ENCODE results near the gene MTIF2.
"Not testable (repeated sequence)": the region's sequence is repeated elsewhere in the genome, so short reads cannot be mapped to it uniquely, and the experiment has no call there.

Gene MTIF2

DNA sequence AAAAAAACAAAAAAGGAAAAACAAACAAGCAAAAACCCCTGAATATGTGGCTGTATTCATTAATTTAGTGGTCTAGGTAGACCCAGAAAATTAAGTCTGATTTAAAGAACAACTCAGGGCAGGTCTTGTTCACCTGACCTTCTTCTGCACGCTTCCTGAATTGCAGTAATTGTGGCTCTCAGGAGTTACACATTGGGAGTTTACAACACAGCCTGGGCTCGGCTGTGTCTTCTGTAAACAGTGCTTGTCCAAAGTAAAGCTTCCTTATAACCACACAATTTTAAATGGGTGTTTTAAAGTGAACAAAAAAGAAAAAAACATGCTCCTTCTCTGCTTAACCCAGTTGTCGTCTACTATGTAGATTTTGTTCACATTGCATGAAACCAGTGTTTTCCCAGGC is 8.3 kb upstream of the MTIF2 start:
- H3K36me3 ChIP-seq (ENCODE audit: insufficient read depth, low read length), result peaks cover 5% of the 10 kb centered on the region
- no peak overlapping the region for H2AFZ ChIP-seq (ENCODE audit: low read depth, low read length)
- H3K4me3 ChIP-seq (ENCODE audit: low read length), result no peak overlapping the region
- H3K4me1 ChIP-seq (ENCODE audit: insufficient read depth, low read length), result peaks cover 9% of the 10 kb centered on the region
- H3K9me3 ChIP-seq (ENCODE audit: low read length), result peaks cover under 1% of the 10 kb centered on the region
- H3K27me3 ChIP-seq (ENCODE audit: insufficient read depth, low read length), result no peaks in the 10 kb centered on the region

- H3K27me3 ChIP-seq (ENCODE audit: insufficient read depth, low read length); H3K4me1 ChIP-seq (ENCODE audit: insufficient read depth, low read length); H2AFZ ChIP-seq (ENCODE audit: low read depth, low read length); H3K36me3 ChIP-seq (ENCODE audit: insufficient read depth, low read length); H3K4me3 ChIP-seq (ENCODE audit: low read length); H3K9me3 ChIP-seq (ENCODE audit: low read length): not testable (repeated sequence)
Measured at GRCh38 chr2:55274346-55274745, 5.3 kb upstream of the MTIF2 start.

DNA sequence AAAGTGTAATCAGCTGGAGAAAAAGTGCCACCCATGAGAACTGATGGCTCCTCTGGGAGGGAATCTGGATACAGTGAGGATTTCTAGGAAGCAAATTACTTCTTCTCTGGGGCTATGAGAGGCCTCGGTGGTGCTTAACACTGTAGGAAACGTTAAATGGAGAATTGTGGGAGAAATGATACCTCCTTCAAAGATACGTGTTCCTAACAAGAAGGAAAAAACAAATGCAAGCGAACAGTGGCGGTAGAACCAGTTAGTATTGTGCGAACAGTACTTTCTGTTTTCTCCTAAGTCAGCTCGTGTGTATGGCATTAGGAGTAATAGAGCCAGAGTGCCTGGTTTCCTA is 587 bp upstream of the MTIF2 start:
- H2AFZ ChIP-seq (ENCODE audit: low read depth, low read length), result peak overlapping the region; percentile 99
- peaks cover 12% of the 10 kb centered on the region for H3K36me3 ChIP-seq (ENCODE audit: insufficient read depth, low read length)
- H3K4me3 ChIP-seq (ENCODE audit: low read length), result peak overlapping the region; percentile 57
- peaks cover 10% of the 10 kb centered on the region for H3K4me1 ChIP-seq (ENCODE audit: insufficient read depth, low read length)
- H3K27me3 ChIP-seq (ENCODE audit: insufficient read depth, low read length), result no peaks in the 10 kb centered on the region
- no peaks in the 10 kb centered on the region for H3K9me3 ChIP-seq (ENCODE audit: low read length)

- Histone ChIP-seq H3K4me3 (ENCODE audit: low read length) (peak overlapping the region; percentile 57), H3K36me3 (ENCODE audit: insufficient read depth, low read length) (peaks cover 23% of the 10 kb centered on the region), H3K4me1 (ENCODE audit: insufficient read depth, low read length) (peaks cover 10% of the 10 kb centered on the region), H2AFZ (ENCODE audit: low read depth, low read length) (peak overlapping the region; percentile 99), H3K9me3 (ENCODE audit: low read length) (no peaks in the 10 kb centered on the region), H3K27me3 (ENCODE audit: insufficient read depth, low read length) (no peaks in the 10 kb centered on the region)
Measured at GRCh38 chr2:55268288-55268906, 634 bp downstream of the MTIF2 start.

GRCh38 chr2:55259586-55259985 is 9.4 kb downstream of the MTIF2 start:
- H3K27me3 ChIP-seq (ENCODE audit: insufficient read depth, low read length); H2AFZ ChIP-seq (ENCODE audit: low read depth, low read length); H3K9me3 ChIP-seq (ENCODE audit: low read length); H3K4me1 ChIP-seq (ENCODE audit: insufficient read depth, low read length); H3K4me3 ChIP-seq (ENCODE audit: low read length): not testable (repeated sequence)
- H3K36me3 ChIP-seq (ENCODE audit: insufficient read depth, low read length), result peaks cover 44% of the 10 kb centered on the region

DNA sequence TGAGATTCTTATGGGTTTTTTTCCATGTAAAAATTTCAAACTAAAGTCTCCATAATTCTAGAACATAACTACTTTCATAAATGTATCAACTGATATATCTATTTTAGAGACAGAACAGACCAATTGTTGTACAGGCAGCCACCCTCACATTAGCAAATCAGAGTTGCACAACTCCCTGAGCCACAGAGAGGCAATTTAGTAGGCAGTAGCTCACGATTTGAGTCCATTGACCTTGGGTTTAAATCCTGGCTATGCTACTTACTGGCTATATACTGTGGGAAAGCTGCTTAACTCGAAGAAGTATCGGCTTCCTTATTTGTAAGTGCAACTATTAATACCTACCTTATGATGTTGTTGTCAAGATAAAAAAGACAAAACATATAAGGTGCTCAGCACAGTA is 16.2 kb downstream of the MTIF2 start:
- H3K36me3 ChIP-seq (ENCODE audit: insufficient read depth, low read length), result peaks cover 50% of the 10 kb centered on the region

GRCh38 chr2:55247025-55247424 is 22.0 kb downstream of the MTIF2 start:
- Histone ChIP-seq H2AFZ (ENCODE audit: low read depth, low read length) (no peak overlapping the region), H3K9me3 (ENCODE audit: low read length) (no peaks in the 10 kb centered on the region), H3K4me1 (ENCODE audit: insufficient read depth, low read length) (no peaks in the 10 kb centered on the region), H3K27me3 (ENCODE audit: insufficient read depth, low read length) (no peaks in the 10 kb centered on the region), H3K36me3 (ENCODE audit: insufficient read depth, low read length) (peaks cover 52% of the 10 kb centered on the region), H3K4me3 (ENCODE audit: low read length) (no peak overlapping the region)

More for the DNA sequence above, 16.2 kb downstream of the MTIF2 start:
- H3K4me1 ChIP-seq (ENCODE audit: insufficient read depth, low read length), result no peaks in the 10 kb centered on the region
- no peak overlapping the region for H2AFZ ChIP-seq (ENCODE audit: low read depth, low read length)
- no peaks in the 10 kb centered on the region for H3K27me3 ChIP-seq (ENCODE audit: insufficient read depth, low read length)
- no peaks in the 10 kb centered on the region for H3K9me3 ChIP-seq (ENCODE audit: low read length)
- no peak overlapping the region for H3K4me3 ChIP-seq (ENCODE audit: low read length)

DNA sequence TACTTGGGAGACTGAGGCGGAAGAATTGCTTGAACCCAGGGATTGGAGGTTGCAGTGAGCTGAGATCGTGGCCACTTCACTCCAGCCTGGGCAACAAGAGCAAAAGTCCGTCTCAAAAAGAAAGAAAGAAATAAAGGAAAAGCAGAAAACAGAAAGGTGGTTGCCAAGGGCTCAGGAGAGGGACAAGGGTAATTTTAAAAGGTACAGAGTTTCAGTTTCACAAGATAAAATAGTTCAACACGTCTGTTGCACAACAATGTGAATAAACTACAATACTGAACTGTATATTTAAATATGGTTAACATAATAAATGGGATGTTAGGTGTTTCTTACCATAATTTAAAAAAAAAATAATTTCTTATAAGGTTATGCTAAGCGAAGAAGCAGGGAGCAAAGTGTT is 23.6 kb downstream of the MTIF2 start:
- H2AFZ ChIP-seq (ENCODE audit: low read depth, low read length), result no peak overlapping the region
- no peak overlapping the region for H3K4me3 ChIP-seq (ENCODE audit: low read length)
- H3K4me1 ChIP-seq (ENCODE audit: insufficient read depth, low read length), result no peaks in the 10 kb centered on the region
- H3K27me3 ChIP-seq (ENCODE audit: insufficient read depth, low read length), result no peaks in the 10 kb centered on the region
- H3K36me3 ChIP-seq (ENCODE audit: insufficient read depth, low read length), result peaks cover 48% of the 10 kb centered on the region
- H3K9me3 ChIP-seq (ENCODE audit: low read length), result no peaks in the 10 kb centered on the region

- no peaks in the 10 kb centered on the region for H3K4me1 ChIP-seq (ENCODE audit: insufficient read depth, low read length)
- no peaks in the 10 kb centered on the region for H3K27me3 ChIP-seq (ENCODE audit: insufficient read depth, low read length)
- H3K4me3 ChIP-seq (ENCODE audit: low read length), result no peak overlapping the region
- H3K9me3 ChIP-seq (ENCODE audit: low read length), result no peaks in the 10 kb centered on the region
- no peak overlapping the region for H2AFZ ChIP-seq (ENCODE audit: low read depth, low read length)
- H3K36me3 ChIP-seq (ENCODE audit: insufficient read depth, low read length), result peaks cover 50% of the 10 kb centered on the region
Measured at GRCh38 chr2:55242617-55243016, 26.4 kb downstream of the MTIF2 start.

DNA sequence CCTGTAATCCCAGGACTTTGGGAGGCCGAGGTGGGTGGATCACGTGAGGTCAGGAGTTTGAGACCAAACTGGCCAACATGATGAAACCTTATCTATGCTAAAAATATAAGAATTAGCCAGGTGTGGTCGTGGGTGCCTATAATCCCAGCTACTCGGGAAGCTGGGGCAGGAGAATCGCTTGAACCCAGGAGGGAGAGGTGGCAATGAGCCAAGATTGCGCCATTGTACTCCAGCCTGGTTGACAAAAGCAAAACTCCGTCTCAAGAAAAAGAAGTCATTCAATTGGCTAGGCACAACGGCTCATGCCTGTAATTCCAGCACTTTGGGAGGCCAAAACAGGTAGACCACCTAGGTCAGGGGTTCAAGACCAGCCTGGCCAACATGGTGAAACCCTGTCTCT is 27.4 kb downstream of the MTIF2 start:
- H3K36me3 ChIP-seq (ENCODE audit: insufficient read depth, low read length), result peaks cover 56% of the 10 kb centered on the region
- not testable (repeated sequence) for H3K27me3 ChIP-seq (ENCODE audit: insufficient read depth, low read length); H2AFZ ChIP-seq (ENCODE audit: low read depth, low read length); H3K4me1 ChIP-seq (ENCODE audit: insufficient read depth, low read length); H3K9me3 ChIP-seq (ENCODE audit: low read length); H3K4me3 ChIP-seq (ENCODE audit: low read length)

DNA sequence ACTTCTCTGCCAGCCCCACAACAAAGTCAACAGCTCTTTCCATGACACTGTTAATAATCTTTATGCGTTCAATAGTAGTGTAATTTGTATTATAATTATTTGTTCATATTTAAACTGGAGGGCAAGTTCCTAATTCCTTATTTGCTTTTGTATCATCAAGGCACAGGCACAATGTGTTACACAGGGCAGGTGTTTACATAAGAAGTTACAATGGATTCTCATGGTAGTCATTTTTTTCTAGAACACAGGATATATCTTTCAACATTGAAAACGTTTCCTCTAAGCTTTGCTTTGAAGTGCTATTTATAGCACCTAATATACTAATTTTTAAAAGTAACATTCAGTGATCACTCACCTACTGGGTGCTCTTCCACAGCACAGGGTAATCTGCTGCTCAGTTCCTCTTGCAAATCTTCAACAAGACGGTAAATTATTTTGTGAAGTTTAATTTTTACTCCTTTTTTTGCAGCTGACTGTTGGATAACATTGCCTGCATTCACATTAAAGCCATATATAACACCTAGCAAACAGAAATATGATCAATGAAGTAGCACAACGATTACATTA is 29.3 kb downstream of the MTIF2 start:
- Histone ChIP-seq H3K4me1 (ENCODE audit: insufficient read depth, low read length) (no peaks in the 10 kb centered on the region), H3K36me3 (ENCODE audit: insufficient read depth, low read length) (peaks cover 64% of the 10 kb centered on the region), H3K4me3 (ENCODE audit: low read length) (no peak overlapping the region), H2AFZ (ENCODE audit: low read depth, low read length) (no peak overlapping the region), H3K27me3 (ENCODE audit: insufficient read depth, low read length) (no peaks in the 10 kb centered on the region), H3K9me3 (ENCODE audit: low read length) (no peaks in the 10 kb centered on the region)

GRCh38 chr2:55236992-55237543 is 32.0 kb downstream of the MTIF2 start:
- Histone ChIP-seq H3K4me3 (ENCODE audit: low read length) (no peak overlapping the region), H3K4me1 (ENCODE audit: insufficient read depth, low read length) (peaks cover 12% of the 10 kb centered on the region), H3K27me3 (ENCODE audit: insufficient read depth, low read length) (no peaks in the 10 kb centered on the region), H3K9me3 (ENCODE audit: low read length) (no peaks in the 10 kb centered on the region), H3K36me3 (ENCODE audit: insufficient read depth, low read length) (peaks cover 60% of the 10 kb centered on the region), H2AFZ (ENCODE audit: low read depth, low read length) (no peak overlapping the region)

GRCh38 chr2:55235724-55236538 is 33.1 kb downstream of the MTIF2 start:
- H3K4me1 ChIP-seq (ENCODE audit: insufficient read depth, low read length), result peaks cover 17% of the 10 kb centered on the region
- H3K4me3 ChIP-seq (ENCODE audit: low read length), result no peak overlapping the region
- no peaks in the 10 kb centered on the region for H3K9me3 ChIP-seq (ENCODE audit: low read length)
- no peak overlapping the region for H2AFZ ChIP-seq (ENCODE audit: low read depth, low read length)
- H3K27me3 ChIP-seq (ENCODE audit: insufficient read depth, low read length), result no peaks in the 10 kb centered on the region
- peaks cover 56% of the 10 kb centered on the region for H3K36me3 ChIP-seq (ENCODE audit: insufficient read depth, low read length)
